ENCODE data around the gene CLDN7. TPM values are rescaled to one million over a fixed set of nuclear protein-coding genes. Genes with fewer than 3 reads are reported as not detected.
A peak's percentile ranks its signal among the peaks of the same experiment; 100 is the strongest.

The CLDN7 gene
- total RNA-seq, 4 donors from 2014 or later = 7.7 to 14.5 (median 11.0) TPM

- peaks cover 17% of the 10 kb centered on the region for H3K36me3 ChIP-seq
- H3K27me3 ChIP-seq = no peaks in the 10 kb centered on the region
- no peak overlapping the region for H3K27ac ChIP-seq
- peaks cover 86% of the 10 kb centered on the region for H3K4me1 ChIP-seq
- TF ChIP-seq EP300 (IDR thresholded peaks at IDR 0.05) (no peak), POLR2AphosphoS5 (IDR thresholded peaks at IDR 0.05) (no peak), CTCF (IDR thresholded peaks at IDR 0.05) (no peak), POLR2A (IDR thresholded peaks at IDR 0.05) (no peak)
- 78% methylated on average over 6 of the region's 6 CpGs for WGBS
- DNase-seq (ENCODE audit: low spot score in 2 of 2) = no peak
- no peak overlapping the region for H3K4me3 ChIP-seq
- no peaks in the 10 kb centered on the region for H3K9me3 ChIP-seq
Measured at GRCh38 chr17:7218758-7219157, 43.5 kb downstream of the CLDN7 start.

GRCh38 chr17:7218166-7218565, 44.1 kb downstream of the CLDN7 start:
- WGBS = 77% methylated on average over 5 of the region's 6 CpGs
- Histone ChIP-seq H3K27me3 (no peaks in the 10 kb centered on the region), H3K9me3 (no peaks in the 10 kb centered on the region), H3K4me1 (peaks cover 89% of the 10 kb centered on the region), H3K4me3 (peak overlapping the region; percentile 50), H3K36me3 (peaks cover 11% of the 10 kb centered on the region), H3K27ac (peak overlapping the region; percentile 59)
- TF ChIP-seq CTCF (IDR thresholded peaks at IDR 0.05) (no peak), POLR2AphosphoS5 (IDR thresholded peaks at IDR 0.05) (no peak), POLR2A (IDR thresholded peaks at IDR 0.05) (no peak), EP300 (IDR thresholded peaks at IDR 0.05) (no peak)
- no peak for DNase-seq (ENCODE audit: low spot score in 2 of 2)

GRCh38 chr17:7217113-7217987, 44.9 kb downstream of the CLDN7 start:
- WGBS = under 1% methylated on average over 27 of the region's 32 CpGs
- Histone ChIP-seq H3K27me3 (no peaks in the 10 kb centered on the region), H3K36me3 (peaks cover 3% of the 10 kb centered on the region), H3K4me1 (peaks cover 82% of the 10 kb centered on the region), H3K9me3 (no peaks in the 10 kb centered on the region), H3K4me3 (peak overlapping the region; percentile 50), H3K27ac (peak overlapping the region; percentile 59)
- DNase-seq (ENCODE audit: low spot score in 2 of 2) = no peak
- no peak for TF ChIP-seq POLR2A (IDR thresholded peaks at IDR 0.05)
- TF ChIP-seq POLR2AphosphoS5 (IDR thresholded peaks at IDR 0.05) = no peak
- no peak for TF ChIP-seq CTCF (IDR thresholded peaks at IDR 0.05)
- TF ChIP-seq EP300 (IDR thresholded peaks at IDR 0.05) = no peak

GRCh38 chr17:7216242-7217112, 45.8 kb downstream of the CLDN7 start:
- TF ChIP-seq CTCF (IDR thresholded peaks at IDR 0.05) (no peak), EP300 (IDR thresholded peaks at IDR 0.05) (no peak), POLR2A (IDR thresholded peaks at IDR 0.05) (no peak), POLR2AphosphoS5 (IDR thresholded peaks at IDR 0.05) (no peak)
- peak overlapping the region; percentile 59 for H3K27ac ChIP-seq
- no peaks in the 10 kb centered on the region for H3K36me3 ChIP-seq
- H3K9me3 ChIP-seq = no peaks in the 10 kb centered on the region
- 31% methylated on average over 7 of the region's 7 CpGs for WGBS
- no peak for DNase-seq (ENCODE audit: low spot score in 2 of 2)
- peak overlapping the region; percentile 50 for H3K4me3 ChIP-seq
- peaks cover 76% of the 10 kb centered on the region for H3K4me1 ChIP-seq
- H3K27me3 ChIP-seq = no peaks in the 10 kb centered on the region
